ENCODE measurements around the gene SFXN2. TPM values are rescaled to one million over a fixed set of nuclear protein-coding genes. Genes with fewer than 3 reads are reported as not detected.

The SFXN2 gene
- total RNA-seq, 2 donors from 2014 or later, result 3.2 to 4.0 TPM

GRCh38 chr10:102782673-102783551 lies 68.5 kb downstream of the SFXN2 start:
- peak; percentile 56 to 75 for ATAC-seq
- DNase-seq, result peak; percentile 86
- intact Hi-C loops (cut with DNase I), result no loop called here

- no peak for DNase-seq
- intact Hi-C loops (cut with DNase I), result no loop called here
- ATAC-seq, result peak; percentile 10 to 25
Observed at GRCh38 chr10:102783568-102783967, 69.1 kb downstream of the SFXN2 start.

- ATAC-seq (peak; percentile 2 to 42), DNase-seq (no peak)
- intact Hi-C loops (cut with DNase I), result no loop called here
Observed at GRCh38 chr10:102785818-102786217, 71.4 kb downstream of the SFXN2 start.

- ATAC-seq, result no peak
Observed at GRCh38 chr10:102791754-102792395, 77.4 kb downstream of the SFXN2 start.

More at GRCh38 chr10:102791754-102792395, 77.4 kb downstream of the SFXN2 start:
- intact Hi-C loops (cut with DNase I), result no loop called here
- no peak for DNase-seq

Other genes with a start within 250 kb of the SFXN2 start
- gene ACTR1A, start 211.9 kb upstream of the SFXN2 start, total RNA-seq, result 100 to 1,000 TPM in 1 of 2 donors, 10 to 100 TPM in 1; 89.2 to 101 TPM
- gene SUFU, start 210.7 kb upstream of the SFXN2 start, total RNA-seq, result 1 to 10 TPM; 6.6 to 9.2 TPM
- gene TRIM8, start 70.2 kb upstream of the SFXN2 start, total RNA-seq, result 100 to 1,000 TPM; 104 to 108 TPM
- 10 to 100 TPM; 12.0 to 12.4 TPM for gene ARL3, start 239 bp upstream of the SFXN2 start, total RNA-seq
- 10 to 100 TPM; 30.6 to 41.1 TPM for gene WBP1L, start 29.3 kb downstream of the SFXN2 start, total RNA-seq
- not detected for gene CYP17A1, start 122.8 kb downstream of the SFXN2 start, total RNA-seq
- gene BORCS7, start 139.6 kb downstream of the SFXN2 start, total RNA-seq, result 10 to 100 TPM; 12.0 to 19.8 TPM
- 10 to 100 TPM in 1 of 2 donors, 1 to 10 TPM in 1; 8.7 to 12.2 TPM for gene AS3MT, start 154.8 kb downstream of the SFXN2 start, total RNA-seq
- gene CNNM2, start 203.7 kb downstream of the SFXN2 start, total RNA-seq, result 1 to 10 TPM; 3.7 to 3.9 TPM

Data from left cardiac atrium (tissue), 4 donors.